Endodermal cell (in vitro differentiated cells): Measurements from ENCODE around the gene AGFG1. TPM values are rescaled to one million over a fixed set of nuclear protein-coding genes. Genes with fewer than 3 reads are reported as not detected.

Experiments
- DNase-seq: peaks from one replicate; pipeline ENCODE4 v3.0.0-alpha.2; 2017
- H3K27ac ChIP-seq: 2 replicates; pipeline ENCODE4 v1.5.1; 2013; ENCODE audit warnings: mild to moderate bottlenecking, low read depth, low read length, moderate library complexity
- H3K27me3 ChIP-seq: 2 replicates; pipeline ENCODE4 v1.6.1; 2013; ENCODE audit warnings: mild to moderate bottlenecking, low read length, moderate library complexity; ENCODE audit not compliant: insufficient read depth, control insufficient read depth, poor library complexity, severe bottlenecking
- H3K36me3 ChIP-seq: 2 replicates; pipeline ENCODE4 v1.7.0; 2013; ENCODE audit warnings: mild to moderate bottlenecking, low read length, moderate library complexity; ENCODE audit not compliant: control insufficient read depth, insufficient read depth
- H3K4me1 ChIP-seq: one replicate; pipeline ENCODE4 v1.7.0; 2013; ENCODE audit warnings: low read length; ENCODE audit not compliant: control insufficient read depth, insufficient read depth
- H3K4me3 ChIP-seq: 2 replicates; pipeline ENCODE4 v1.5.1; 2013; ENCODE audit warnings: mild to moderate bottlenecking, low read length, moderate library complexity
- H3K9ac ChIP-seq: 2 replicates; pipeline ENCODE4 v1.6.1; 2013; ENCODE audit warnings: mild to moderate bottlenecking, low read length, moderate library complexity; ENCODE audit not compliant: poor library complexity, severe bottlenecking; ENCODE audit errors: extremely low read depth
- H3K9me3 ChIP-seq: 2 replicates; pipeline ENCODE4 v1.6.1; 2013; ENCODE audit warnings: mild to moderate bottlenecking, low read length, moderate library complexity; ENCODE audit not compliant: control insufficient read depth
- H3K27ac Mint-ChIP-seq: 2 replicates; pipeline ENCODE4 v1.8.0; 2020; ENCODE audit warnings: mixed read lengths
- H3K27me3 Mint-ChIP-seq: 2 replicates; pipeline ENCODE4 v1.8.0; 2021; ENCODE audit warnings: mild to moderate bottlenecking, mixed read lengths; ENCODE audit not compliant: insufficient read depth
- H3K36me3 Mint-ChIP-seq: 2 replicates; pipeline ENCODE4 v1.8.0; 2020; ENCODE audit warnings: low read depth, mixed read lengths
- H3K4me1 Mint-ChIP-seq: 2 replicates; pipeline ENCODE4 v1.8.0; 2020; ENCODE audit warnings: mixed read lengths
- H3K4me3 Mint-ChIP-seq: 2 replicates; pipeline ENCODE4 v1.8.0; 2020; ENCODE audit warnings: mild to moderate bottlenecking, moderate library complexity, mixed read lengths
- H3K9me3 Mint-ChIP-seq: 2 replicates; pipeline ENCODE4 v1.8.0; 2020; ENCODE audit warnings: mild to moderate bottlenecking, mixed read lengths
- CTCF ChIP-seq: fragments of 200-600 bp; sonication (generic); conservative IDR thresholded peaks from 2 replicates; pipeline ENCODE4 v1.5.0; 2021; ENCODE audit warnings: antibody characterized with exemption, mild to moderate bottlenecking
- WGBS, 2 experiments: methylation state at CpG; one replicate each; pipeline versions ENCODE4 v1.1.5 to v1.1.7; 2013; ENCODE audit warnings: missing lambda C conversion rate in 2 of 2, mixed read lengths in 1 of 2; ENCODE audit not compliant: insufficient coverage in 1 of 2, insufficient read length in 1 of 2; 5-methylcytosine and 5-hydroxymethylcytosine counted together
- total RNA-seq, 2 donors: library from RNA; stranded (reverse); fragmentation: NEBNext Ultra II Directional in 1 of 2; extraction: Animal tissue kit (Norgen Biotek cat#: 25700) in 1 of 2; gene quantifications; 2 replicates in 1 of 2; 3 replicates in 1 of 2; pipeline ENCODE4 v1.2.1, GENCODE V29; 2021

Gene AGFG1
- total RNA-seq, 2 donors from 2014 or later: 90.3 to 92.0 TPM

- no peak for DNase-seq
- WGBS, 2 experiments: 93 to 96% methylated on average over 3 to 8 of the region's 8 CpGs
- H3K27me3 ChIP-seq: no peaks in the 10 kb centered on the region
- Mint-ChIP-seq H3K27ac (no peak overlapping the region), H3K9me3 (no peaks in the 10 kb centered on the region), H3K4me3 (no peak overlapping the region), H3K4me1 (peaks cover 4% of the 10 kb centered on the region), H3K27me3 (no peaks in the 10 kb centered on the region), H3K36me3 (no peaks in the 10 kb centered on the region)
- no peak overlapping the region for H3K4me3 ChIP-seq
- no peaks in the 10 kb centered on the region for H3K36me3 ChIP-seq
- TF ChIP-seq CTCF: no peak
- no peak overlapping the region for H3K9ac ChIP-seq
- no peaks in the 10 kb centered on the region for H3K4me1 ChIP-seq
- H3K27ac ChIP-seq: no peak overlapping the region
- no peaks in the 10 kb centered on the region for H3K9me3 ChIP-seq
Measured at GRCh38 chr2:227460070-227460485, 11.9 kb upstream of the AGFG1 start.

GRCh38 chr2:227460833-227461232, 11.1 kb upstream of the AGFG1 start:
- H3K36me3 ChIP-seq: no peaks in the 10 kb centered on the region
- peaks cover 8% of the 10 kb centered on the region for H3K4me1 Mint-ChIP-seq
- WGBS, 2 experiments: 89 to 95% methylated on average over 3 of the region's 3 CpGs
- H3K9me3 Mint-ChIP-seq: no peaks in the 10 kb centered on the region
- H3K4me3 Mint-ChIP-seq: no peak overlapping the region
- H3K4me1 ChIP-seq: no peaks in the 10 kb centered on the region
- no peak overlapping the region for H3K4me3 ChIP-seq
- no peak overlapping the region for H3K27ac Mint-ChIP-seq
- H3K27ac ChIP-seq: no peak overlapping the region
- no peak for DNase-seq
- H3K27me3 ChIP-seq: no peaks in the 10 kb centered on the region
- no peaks in the 10 kb centered on the region for H3K36me3 Mint-ChIP-seq
- no peak for TF ChIP-seq CTCF
- H3K9me3 ChIP-seq: no peaks in the 10 kb centered on the region
- H3K9ac ChIP-seq: no peak overlapping the region
- no peaks in the 10 kb centered on the region for H3K27me3 Mint-ChIP-seq

GRCh38 chr2:227461811-227462461, 10.0 kb upstream of the AGFG1 start:
- no peaks in the 10 kb centered on the region for H3K27me3 Mint-ChIP-seq
- WGBS, 2 experiments: 83 to 94% methylated on average over 3 to 4 of the region's 4 CpGs
- no peak for TF ChIP-seq CTCF
- no peak overlapping the region for H3K27ac Mint-ChIP-seq
- H3K4me1 ChIP-seq: no peaks in the 10 kb centered on the region
- no peak overlapping the region for H3K4me3 Mint-ChIP-seq
- no peaks in the 10 kb centered on the region for H3K9me3 Mint-ChIP-seq
- no peak overlapping the region for H3K27ac ChIP-seq
- no peak overlapping the region for H3K4me3 ChIP-seq
- H3K36me3 ChIP-seq: no peaks in the 10 kb centered on the region
- no peaks in the 10 kb centered on the region for H3K9me3 ChIP-seq
- no peak for DNase-seq
- H3K4me1 Mint-ChIP-seq: peaks cover 16% of the 10 kb centered on the region
- no peaks in the 10 kb centered on the region for H3K27me3 ChIP-seq
- no peaks in the 10 kb centered on the region for H3K36me3 Mint-ChIP-seq
- no peak overlapping the region for H3K9ac ChIP-seq
